Stimulated activated CD4-positive, alpha-beta T cell treated with anti-CD3 and anti-CD28 coated beads, Interleukin-12 subunit alpha, Interleukin-12 subunit beta, amount 100 ng/mL, for 4 hours (primary cell): ENCODE data around the gene RIPOR2.
"Not testable (repeated sequence)": the region's sequence is repeated elsewhere in the genome, so short reads cannot be mapped to it uniquely, and the experiment has no call there.

Experiments
- DNase-seq: peaks from one replicate; pipeline ENCODE4 v3.0.0-alpha.2; 2020

The RIPOR2 gene

GRCh38 chr6:24950218-24950941 lies 14.6 kb upstream of the RIPOR2 start:
- DNase-seq = no peak

GRCh38 chr6:24949020-24949569 lies 13.3 kb upstream of the RIPOR2 start:
- DNase-seq = no peak

- not testable (repeated sequence) for DNase-seq
Observed at GRCh38 chr6:24948261-24948660, 12.5 kb upstream of the RIPOR2 start.

- no peak for DNase-seq
Observed at GRCh38 chr6:24947636-24948035, 11.9 kb upstream of the RIPOR2 start.

GRCh38 chr6:24945054-24945453 lies 9.3 kb upstream of the RIPOR2 start:
- DNase-seq = no peak

- DNase-seq = no peak
Observed at GRCh38 chr6:24943774-24944173, 8.0 kb upstream of the RIPOR2 start.

- no peak for DNase-seq
Observed at GRCh38 chr6:24940311-24940917, 4.7 kb upstream of the RIPOR2 start.

- DNase-seq = no peak
Observed at GRCh38 chr6:24936641-24937317, 1.0 kb upstream of the RIPOR2 start.

- no peak for DNase-seq
Observed at GRCh38 chr6:24933868-24934401, 1.8 kb downstream of the RIPOR2 start.

- DNase-seq = no peak
Observed at GRCh38 chr6:24933266-24933665, 2.5 kb downstream of the RIPOR2 start.

- DNase-seq = no peak
Observed at GRCh38 chr6:24932832-24933231, 2.9 kb downstream of the RIPOR2 start.

- no peak for DNase-seq
Observed at GRCh38 chr6:24931718-24932691, 3.8 kb downstream of the RIPOR2 start.

- DNase-seq = no peak
Observed at GRCh38 chr6:24931296-24931695, 4.5 kb downstream of the RIPOR2 start.

- DNase-seq = no peak
Observed at GRCh38 chr6:24930431-24930871, 5.3 kb downstream of the RIPOR2 start.

- no peak for DNase-seq
Observed at GRCh38 chr6:24929242-24929641, 6.5 kb downstream of the RIPOR2 start.

- DNase-seq = no peak
Observed at GRCh38 chr6:24927985-24928745, 7.6 kb downstream of the RIPOR2 start.

GRCh38 chr6:24927277-24927955 lies 8.3 kb downstream of the RIPOR2 start:
- DNase-seq = no peak

- not testable (repeated sequence) for DNase-seq
Observed at GRCh38 chr6:24926647-24927046, 9.1 kb downstream of the RIPOR2 start.

GRCh38 chr6:24926192-24926591 lies 9.6 kb downstream of the RIPOR2 start:
- DNase-seq = no peak

GRCh38 chr6:24925661-24926060 lies 10.1 kb downstream of the RIPOR2 start:
- DNase-seq = no peak
